IPS-20b (cell line): ENCODE measurements around the gene APCDD1L.

Experiments used
- H3K27ac ChIP-seq: one replicate; pipeline ENCODE4 v1.5.1; 2013; ENCODE audit warnings: low read length
- H3K27me3 ChIP-seq: 2 replicates; pipeline ENCODE4 v1.6.1; 2013; ENCODE audit warnings: mild to moderate bottlenecking, low read length, inconsistent platforms; ENCODE audit not compliant: insufficient read depth
- H3K36me3 ChIP-seq: 2 replicates; pipeline ENCODE4 v1.6.1; 2013; ENCODE audit warnings: low read depth, mild to moderate bottlenecking, inconsistent platforms, low read length, moderate library complexity; ENCODE audit not compliant: insufficient read depth
- H3K4me1 ChIP-seq: 2 replicates; pipeline ENCODE4 v1.6.1; 2013; ENCODE audit warnings: mild to moderate bottlenecking, control low read depth, inconsistent platforms, low read length, moderate library complexity; ENCODE audit not compliant: insufficient read depth
- H3K4me3 ChIP-seq: 2 replicates; pipeline ENCODE4 v1.5.1; 2013; ENCODE audit warnings: mild to moderate bottlenecking, low read length, inconsistent platforms
- H3K9ac ChIP-seq: 2 replicates; pipeline ENCODE4 v1.6.1; 2013; ENCODE audit warnings: low read depth, mild to moderate bottlenecking, inconsistent platforms, low read length, moderate library complexity
- H3K9me3 ChIP-seq: 2 replicates; pipeline ENCODE4 v1.6.1; 2013; ENCODE audit warnings: mild to moderate bottlenecking, low read depth, low read length, inconsistent platforms; ENCODE audit not compliant: insufficient read depth

The APCDD1L gene

DNA sequence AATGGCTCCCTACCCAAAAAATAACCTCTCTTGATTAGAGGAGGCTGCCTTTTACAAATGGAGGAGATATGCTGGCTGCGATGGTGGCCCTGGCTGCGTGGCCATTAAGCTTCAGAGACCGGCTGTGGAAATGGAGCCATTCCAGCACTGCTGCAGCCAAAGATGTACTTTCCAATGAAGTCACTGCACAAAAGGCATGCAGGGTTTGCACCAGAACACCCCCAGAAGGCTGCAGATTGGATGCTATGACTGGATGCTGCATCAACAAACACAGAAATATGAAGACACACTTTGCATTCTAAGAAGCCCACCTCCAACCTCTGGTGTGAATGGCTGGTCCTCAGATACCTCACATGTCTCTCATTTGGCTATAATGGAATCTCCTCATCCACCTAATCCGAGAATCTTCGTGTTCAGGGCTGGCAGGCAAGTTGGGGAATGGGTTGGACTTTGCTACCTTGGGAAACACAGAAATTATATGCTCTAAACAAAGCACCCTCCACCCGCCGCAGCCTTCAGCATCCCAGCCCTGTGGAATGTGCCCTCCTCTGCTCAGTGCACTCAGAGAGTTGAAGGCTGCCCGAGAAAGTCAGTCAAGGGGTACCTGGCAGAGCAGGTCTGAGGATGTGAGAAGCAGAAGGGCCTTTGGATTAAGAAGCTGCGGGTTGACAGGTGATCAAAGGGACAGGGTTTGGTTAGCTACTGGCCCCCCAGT is 35.3 kb downstream of the APCDD1L start:
- no peak overlapping the region for H3K4me3 ChIP-seq
- no peak overlapping the region for H3K9ac ChIP-seq
- H3K27ac ChIP-seq: no peak overlapping the region
- no peaks in the 10 kb centered on the region; the same call in 1 of the 2 replicates for H3K27me3 ChIP-seq
- peaks cover 7% of the 10 kb centered on the region; the same call in 1 of the 2 replicates for H3K4me1 ChIP-seq
- no peaks in the 10 kb centered on the region for H3K36me3 ChIP-seq
- peaks cover 9% of the 10 kb centered on the region for H3K9me3 ChIP-seq

DNA sequence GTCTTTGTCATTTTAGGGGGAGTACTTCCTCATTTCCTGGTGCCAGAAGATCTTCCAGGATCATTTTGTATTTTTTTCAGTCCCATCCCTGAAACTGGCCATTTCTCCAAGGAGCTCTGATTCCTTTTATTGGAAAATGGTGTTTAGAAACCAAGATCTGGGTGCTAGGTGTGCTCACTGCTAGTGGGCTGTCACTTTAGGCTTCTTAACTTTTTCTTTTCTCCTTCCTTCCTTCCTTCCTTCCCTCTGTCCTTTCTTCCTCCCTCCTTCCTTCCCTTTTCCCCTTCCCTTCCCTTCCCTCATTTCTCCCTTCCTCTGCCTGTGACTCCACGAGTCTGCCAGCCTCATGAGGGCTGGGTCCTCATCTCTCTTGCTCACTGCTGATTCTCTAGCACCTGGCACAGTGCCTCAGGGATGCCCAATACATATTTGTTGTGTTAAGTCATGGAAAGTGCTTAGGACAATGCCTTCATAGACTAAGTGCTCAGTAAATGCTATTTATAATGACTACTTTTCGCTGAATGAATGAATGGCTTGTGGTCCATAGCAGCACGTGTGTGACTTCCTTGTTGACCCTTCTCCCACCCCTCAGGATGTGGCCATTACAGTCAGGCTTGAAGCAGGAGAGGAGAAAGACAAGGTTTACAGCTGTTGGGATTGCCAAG is 36.9 kb downstream of the APCDD1L start:
- Histone ChIP-seq H3K4me1 (peaks cover 7% of the 10 kb centered on the region; the same call in 1 of the 2 replicates), H3K36me3 (no peaks in the 10 kb centered on the region), H3K9me3 (peaks cover 9% of the 10 kb centered on the region), H3K4me3 (no peak overlapping the region), H3K27me3 (no peaks in the 10 kb centered on the region; the same call in 1 of the 2 replicates), H3K9ac (no peak overlapping the region), H3K27ac (no peak overlapping the region)

DNA sequence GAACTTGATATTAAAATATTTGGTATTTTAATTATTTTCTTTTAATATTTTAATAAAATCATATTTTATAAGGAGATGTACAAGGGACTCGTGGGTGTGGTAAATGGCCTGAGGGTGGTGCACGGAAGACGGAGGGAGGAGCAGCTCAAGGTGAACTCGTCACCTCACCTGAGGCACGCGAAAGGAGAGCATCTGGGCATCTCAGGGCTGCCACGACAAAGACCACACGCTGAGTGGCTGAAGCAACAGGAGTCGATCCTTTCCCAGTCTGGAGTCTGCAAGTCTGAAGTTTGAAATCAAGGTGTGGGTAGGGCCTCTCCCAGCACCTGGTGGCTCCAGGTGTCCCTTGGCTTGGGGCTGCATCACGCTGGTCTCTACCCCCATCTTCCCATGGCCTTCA is 39.7 kb downstream of the APCDD1L start:
- Histone ChIP-seq H3K4me3 (no peak overlapping the region), H3K36me3 (no peaks in the 10 kb centered on the region), H3K27ac (no peak overlapping the region), H3K9me3 (peaks cover 9% of the 10 kb centered on the region), H3K9ac (no peak overlapping the region), H3K4me1 (no peaks in the 10 kb centered on the region), H3K27me3 (no peaks in the 10 kb centered on the region)

DNA sequence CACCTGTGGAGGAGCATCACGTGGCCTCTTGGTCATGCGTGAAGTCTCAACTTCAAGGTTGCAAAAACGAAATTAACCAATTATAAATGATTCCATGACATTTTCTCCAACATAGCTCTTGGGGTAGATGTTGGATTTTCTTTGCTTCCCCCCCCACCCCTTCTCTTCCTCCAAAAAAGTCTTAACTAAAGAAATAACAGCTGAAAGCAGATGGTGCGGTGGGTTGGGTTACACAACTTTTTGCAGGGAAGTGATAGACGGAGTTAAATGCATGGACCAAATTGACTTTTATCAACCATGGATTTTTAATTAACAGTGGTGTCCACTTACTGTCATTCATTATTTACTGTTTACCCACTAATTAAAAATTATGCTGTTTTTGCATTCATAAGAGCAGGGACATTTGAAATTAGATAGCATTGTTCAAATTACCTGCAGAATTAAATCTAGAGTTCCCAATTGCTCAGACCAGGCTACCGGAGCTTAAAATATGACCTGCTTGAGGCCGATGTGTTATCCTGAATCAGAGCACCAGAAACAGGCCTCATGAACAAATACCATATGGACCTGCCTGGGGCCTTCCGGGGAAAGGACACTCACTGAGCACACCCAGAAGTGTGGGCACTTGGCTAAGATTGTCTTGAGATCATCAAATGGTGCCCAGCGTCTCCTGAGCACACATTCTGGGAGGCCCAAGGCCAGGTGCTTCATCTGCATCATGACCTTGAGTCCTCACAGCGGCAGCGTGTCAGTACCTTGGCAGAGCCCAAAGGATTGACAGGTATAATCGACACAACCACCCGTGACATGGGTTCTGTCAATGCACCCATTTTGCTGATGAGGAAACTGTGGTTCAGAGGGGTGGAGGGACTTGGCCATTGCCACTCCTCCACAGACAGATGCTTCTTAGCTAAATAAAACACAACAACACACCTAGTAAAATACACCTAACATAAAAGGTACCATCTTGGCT is 41.5 kb downstream of the APCDD1L start:
- H3K4me1 ChIP-seq: no peaks in the 10 kb centered on the region
- H3K9ac ChIP-seq: no peak overlapping the region
- H3K4me3 ChIP-seq: no peak overlapping the region
- no peaks in the 10 kb centered on the region for H3K36me3 ChIP-seq
- peaks cover 9% of the 10 kb centered on the region for H3K9me3 ChIP-seq
- H3K27me3 ChIP-seq: no peaks in the 10 kb centered on the region
- H3K27ac ChIP-seq: no peak overlapping the region

DNA sequence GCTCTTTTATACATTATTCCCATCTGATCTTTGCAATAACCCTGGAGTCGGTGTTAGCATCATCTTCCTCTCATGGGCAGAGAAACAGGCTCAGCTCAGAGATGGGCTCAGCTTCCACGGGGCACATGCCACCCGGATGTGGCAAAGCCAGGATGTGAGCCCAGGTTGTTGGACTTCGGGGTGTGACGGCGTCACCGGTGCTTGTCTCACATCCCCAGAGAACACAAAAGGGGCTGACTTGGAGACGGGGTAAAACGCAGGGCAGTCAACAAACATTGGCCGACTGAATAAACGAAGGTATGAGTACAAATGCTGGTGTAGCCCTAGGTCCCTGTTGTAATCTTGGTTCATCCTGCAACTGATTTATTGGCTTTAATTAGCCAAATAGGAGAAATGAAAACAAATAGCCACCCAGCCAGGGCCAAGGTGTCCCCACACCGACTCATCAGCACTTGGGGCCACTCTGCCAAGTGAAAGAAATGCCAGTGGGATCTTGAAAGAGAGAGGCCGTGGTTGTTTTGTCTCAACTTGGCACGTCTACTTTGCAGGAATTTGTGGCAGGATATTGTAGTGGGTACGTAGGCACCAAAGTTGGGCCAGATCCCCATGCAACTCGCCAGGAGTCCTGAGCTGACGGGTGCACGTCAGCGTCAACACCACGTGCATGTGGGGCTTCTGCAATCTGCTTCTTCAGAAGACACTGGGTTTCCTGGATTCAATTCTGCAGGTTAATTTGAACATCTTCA is 42.8 kb downstream of the APCDD1L start:
- Histone ChIP-seq H3K4me3 (no peak overlapping the region), H3K36me3 (no peaks in the 10 kb centered on the region), H3K4me1 (no peaks in the 10 kb centered on the region), H3K9ac (no peak overlapping the region), H3K9me3 (no peaks in the 10 kb centered on the region; the same call in 1 of the 2 replicates), H3K27me3 (no peaks in the 10 kb centered on the region), H3K27ac (no peak overlapping the region)

DNA sequence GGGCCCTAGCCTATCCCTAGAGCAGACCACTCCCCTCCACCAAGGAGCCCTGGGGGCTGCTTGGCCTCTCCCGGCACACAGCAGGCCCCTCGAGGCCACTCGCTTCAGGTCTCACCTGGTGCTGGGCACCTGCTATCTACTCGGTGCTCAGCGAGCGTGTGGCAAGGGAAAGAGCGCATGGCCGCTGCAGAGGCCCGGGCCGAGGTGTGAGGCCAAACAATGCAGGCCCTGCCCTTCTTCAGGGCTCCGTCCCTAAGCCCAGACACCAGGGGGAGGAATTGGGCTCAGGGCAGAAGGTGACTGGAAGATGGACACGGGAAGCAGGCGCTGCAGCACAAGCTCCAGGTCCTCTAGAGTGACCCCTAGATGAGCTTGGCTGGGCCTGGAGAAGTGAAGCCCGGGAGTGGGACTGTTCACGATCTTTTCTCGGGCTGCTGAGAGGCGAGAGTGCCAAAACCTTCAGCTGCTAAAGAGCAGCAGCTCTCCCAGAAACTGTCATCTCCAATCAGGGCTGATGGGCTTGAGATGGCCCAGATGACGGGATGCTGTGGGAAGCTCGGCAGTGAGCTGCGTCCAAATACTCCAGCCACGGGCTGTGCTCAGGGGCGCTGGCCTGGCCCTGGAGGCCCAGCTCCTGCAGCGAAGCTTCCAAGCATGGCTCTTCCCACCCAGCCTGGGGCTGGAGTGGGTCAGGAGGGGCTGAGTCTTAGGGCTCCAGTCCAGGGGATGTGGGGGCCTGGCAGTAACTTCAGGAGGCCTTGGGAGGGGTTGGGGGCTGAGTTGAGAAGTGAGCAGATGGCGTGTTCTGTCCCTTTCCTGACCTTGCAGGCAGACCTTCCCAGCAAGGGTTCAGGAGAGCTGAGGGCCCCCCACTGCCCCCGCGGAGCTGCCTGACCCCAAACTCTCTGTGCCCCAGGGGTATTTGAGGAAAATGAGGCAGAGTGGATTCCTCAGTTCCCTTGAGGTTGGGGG is 43.7 kb downstream of the APCDD1L start:
- H3K4me1 ChIP-seq: no peaks in the 10 kb centered on the region

DNA sequence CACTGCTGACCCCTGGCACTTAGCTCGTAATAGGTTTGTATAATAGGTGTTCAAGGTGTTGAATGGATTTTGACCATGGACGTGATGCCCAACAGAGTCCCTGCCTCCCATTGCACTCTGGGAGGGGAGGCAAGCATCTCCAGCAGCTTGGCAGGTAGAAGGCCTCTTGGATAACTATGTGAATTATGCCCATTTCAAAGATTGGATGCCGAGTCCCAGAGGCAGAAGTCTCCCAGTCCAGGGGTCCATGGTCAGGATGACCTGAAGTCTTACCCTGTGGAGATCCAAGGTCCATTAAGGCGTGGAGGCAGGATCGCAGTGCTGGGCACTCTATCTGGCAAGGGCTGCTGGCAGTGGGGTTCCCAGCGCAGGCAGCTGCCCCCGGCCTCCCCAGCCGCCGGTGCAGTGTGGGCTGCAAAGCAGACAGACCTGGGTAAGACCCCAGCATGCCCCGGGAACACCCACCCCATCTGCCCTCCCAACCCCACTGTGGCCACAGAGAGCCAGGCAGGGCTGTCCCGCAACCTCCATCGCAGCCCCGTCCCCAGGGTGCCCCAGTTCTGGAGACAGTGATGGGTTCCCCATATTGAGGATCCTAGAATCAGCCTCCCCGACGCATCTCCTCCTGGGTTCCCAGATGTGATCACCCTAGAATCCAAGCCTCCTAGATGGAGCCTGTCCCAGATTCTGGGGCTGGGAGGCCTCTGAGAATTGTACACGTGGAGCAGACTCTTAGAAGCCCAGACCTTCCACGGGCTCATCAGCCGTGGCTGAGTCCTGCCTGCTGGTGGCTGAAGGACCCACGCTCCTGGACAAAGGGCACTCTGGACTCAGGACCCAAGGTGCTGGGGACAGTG is 44.6 kb downstream of the APCDD1L start:
- Histone ChIP-seq H3K9me3 (no peaks in the 10 kb centered on the region; the same call in 1 of the 2 replicates), H3K9ac (no peak overlapping the region)

More for the DNA sequence above, 43.7 kb downstream of the APCDD1L start:
- no peak overlapping the region for H3K4me3 ChIP-seq
- no peaks in the 10 kb centered on the region; the same call in 1 of the 2 replicates for H3K9me3 ChIP-seq
- H3K9ac ChIP-seq: no peak overlapping the region
- no peaks in the 10 kb centered on the region for H3K27me3 ChIP-seq
- H3K36me3 ChIP-seq: no peaks in the 10 kb centered on the region
- H3K27ac ChIP-seq: no peak overlapping the region

DNA sequence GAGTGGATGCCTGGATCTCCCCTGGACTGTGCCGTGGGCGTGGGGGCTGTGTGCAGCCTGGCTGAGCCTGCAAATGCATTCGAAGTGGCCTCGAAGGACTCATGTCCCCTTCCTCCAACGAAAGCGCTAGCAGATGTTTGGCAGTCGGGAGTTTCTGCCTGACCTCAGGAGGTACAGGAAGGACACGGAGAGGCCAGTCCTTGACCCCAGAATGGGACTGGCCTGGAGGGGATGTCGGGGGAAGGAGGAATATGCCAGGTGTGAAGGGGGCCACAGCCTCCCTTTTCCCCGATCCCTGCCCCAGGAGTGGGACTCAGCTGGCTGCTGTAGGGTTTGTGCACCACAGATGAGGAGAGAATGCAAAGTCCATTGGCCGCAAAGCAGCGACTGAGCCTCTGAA is 45.6 kb downstream of the APCDD1L start:
- H3K9ac ChIP-seq: no peak overlapping the region
- no peaks in the 10 kb centered on the region for H3K36me3 ChIP-seq
- H3K27ac ChIP-seq: no peak overlapping the region
- no peaks in the 10 kb centered on the region for H3K4me1 ChIP-seq
- H3K9me3 ChIP-seq: no peaks in the 10 kb centered on the region; the same call in 1 of the 2 replicates
- no peak overlapping the region for H3K4me3 ChIP-seq
- no peaks in the 10 kb centered on the region for H3K27me3 ChIP-seq

More for the DNA sequence above, 44.6 kb downstream of the APCDD1L start:
- Histone ChIP-seq H3K36me3 (no peaks in the 10 kb centered on the region), H3K4me1 (no peaks in the 10 kb centered on the region), H3K27ac (no peak overlapping the region), H3K4me3 (no peak overlapping the region), H3K27me3 (no peaks in the 10 kb centered on the region)

DNA sequence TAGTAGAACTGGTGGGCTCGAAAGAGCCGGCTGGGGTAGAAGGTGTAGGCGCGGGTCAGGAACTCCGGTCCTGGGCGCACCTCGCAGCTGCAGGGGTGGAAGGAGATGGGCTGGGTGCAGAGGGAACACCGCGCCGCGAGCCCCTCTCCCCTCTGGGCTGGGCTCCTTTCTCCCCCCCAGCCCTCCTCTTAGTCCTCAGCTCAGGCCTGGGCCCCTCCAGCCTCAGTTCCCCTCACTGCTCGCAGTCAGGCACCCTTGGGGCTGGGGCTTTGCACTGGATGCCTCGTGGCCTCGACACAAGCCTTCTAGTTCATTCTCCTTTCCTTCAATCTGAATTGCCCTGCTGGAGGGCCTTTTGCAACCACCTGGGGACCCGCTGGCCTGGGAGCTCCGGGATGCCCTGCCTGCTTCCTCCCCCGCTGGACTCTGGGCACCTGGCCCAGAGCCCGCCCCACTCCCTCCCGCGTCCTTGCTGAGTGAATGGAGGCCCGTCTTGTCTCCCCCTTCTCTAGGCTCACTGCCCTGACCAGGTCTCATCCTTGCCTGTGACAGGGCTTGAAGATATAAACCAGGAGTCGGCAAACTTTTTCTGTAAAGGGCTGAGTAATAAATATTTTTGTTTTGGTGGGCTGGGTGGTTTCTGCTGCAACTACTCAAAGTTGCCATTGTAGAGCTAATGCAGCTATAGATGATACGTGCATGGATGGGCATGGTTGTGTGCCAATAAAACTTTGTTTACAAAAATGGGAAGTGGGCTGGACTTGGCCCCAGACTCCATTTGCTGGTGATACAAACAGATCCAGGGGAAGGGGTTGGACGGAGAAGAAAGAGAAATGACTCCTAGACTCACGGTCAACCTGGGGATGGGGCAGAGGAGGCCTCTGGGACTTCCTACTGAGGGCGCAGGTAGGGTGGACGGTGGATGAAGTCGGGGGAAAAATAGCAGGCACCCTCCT is 47.3 kb downstream of the APCDD1L start:
- Histone ChIP-seq H3K9ac (no peak overlapping the region), H3K27ac (no peak overlapping the region), H3K9me3 (no peaks in the 10 kb centered on the region), H3K4me1 (no peaks in the 10 kb centered on the region), H3K27me3 (no peaks in the 10 kb centered on the region), H3K4me3 (no peak overlapping the region), H3K36me3 (no peaks in the 10 kb centered on the region)
